Measurements from ENCODE around the gene PCDHA6. TPM values are rescaled to one million over a fixed set of nuclear protein-coding genes. Genes with fewer than 3 reads are reported as not detected.

PCDHA6 gene
- total and polyA plus RNA-seq, 2 of the 8 experiments (the other 6 are each of a cell fraction or from before 2014, with no cell fraction given), result 0.71 to 7.1 TPM

- TF ChIP-seq CBX8 (IDR thresholded peaks at IDR 0.05; ENCODE audit: borderline replicate concordance, low read depth, low read length) (no peak), SP2 (IDR thresholded peaks at IDR 0.05; ENCODE audit: low read length) (no peak), JUN (IDR thresholded peaks at IDR 0.05; ENCODE audit: low read depth, low read length) (no peak), NRF1 (IDR thresholded peaks at IDR 0.05; ENCODE audit: low read depth, low read length) (no peak), BCL11A (IDR thresholded peaks at IDR 0.05; ENCODE audit: low read depth in 2 of 2, low read length in 2 of 2) (no peak), MAX (IDR thresholded peaks at IDR 0.05) (no peak), EP300 (IDR thresholded peaks at IDR 0.05; ENCODE audit: borderline replicate concordance in 1 of 2, low read depth in 2 of 2, low read length in 2 of 2) (no peak), RBBP5 (IDR thresholded peaks at IDR 0.05; ENCODE audit: borderline replicate concordance, low read depth, low read length) (no peak), GTF2F1 (IDR thresholded peaks at IDR 0.05; ENCODE audit: borderline replicate concordance, low read depth, low read length) (no peak), FOSL1 (IDR thresholded peaks at IDR 0.05; ENCODE audit: insufficient read depth, low read depth, low read length) (no peak), GABPA (IDR thresholded peaks at IDR 0.05; ENCODE audit: borderline replicate concordance, insufficient read depth, low read length) (no peak), JUND (IDR thresholded peaks at IDR 0.05; ENCODE audit: low read length) (no peak), USF2 (IDR thresholded peaks at IDR 0.05; ENCODE audit: low read length) (no peak), BACH1 (IDR thresholded peaks at IDR 0.05; ENCODE audit: low read length) (no peak), EGR1 (IDR thresholded peaks at IDR 0.05; ENCODE audit: borderline replicate concordance, low read depth, low read length) (no peak), RAD21 (IDR thresholded peaks at IDR 0.05 in 1 of 2, conservative IDR thresholded peaks at IDR 0.05 in 1 of 2; ENCODE audit: low read depth in 2 of 2, low read length in 2 of 2) (peak; percentile 75 to 76), ASH2L (IDR thresholded peaks at IDR 0.05; ENCODE audit: low read length) (peak; percentile 40), CREB1 (IDR thresholded peaks at IDR 0.05) (no peak), TAF7 (optimal IDR thresholded peaks at IDR 0.05; ENCODE audit: borderline replicate concordance, low read depth, low read length) (no peak), ATF2 (IDR thresholded peaks at IDR 0.05; ENCODE audit: low read length) (0 out of 2 replicates have a peak, but pooled peaks have one; percentile 31)
These were observed 20.7 kb upstream of the PCDHA6 start, which contains the start of gene PCDHA4 (continued) for GRCh38 chr5:140806834-140807775.
